ENCODE data around the gene MT1G.
"Not testable (repeated sequence)": the region's sequence is repeated elsewhere in the genome, so short reads cannot be mapped to it uniquely, and the experiment has no call there.

Gene MT1G

DNA sequence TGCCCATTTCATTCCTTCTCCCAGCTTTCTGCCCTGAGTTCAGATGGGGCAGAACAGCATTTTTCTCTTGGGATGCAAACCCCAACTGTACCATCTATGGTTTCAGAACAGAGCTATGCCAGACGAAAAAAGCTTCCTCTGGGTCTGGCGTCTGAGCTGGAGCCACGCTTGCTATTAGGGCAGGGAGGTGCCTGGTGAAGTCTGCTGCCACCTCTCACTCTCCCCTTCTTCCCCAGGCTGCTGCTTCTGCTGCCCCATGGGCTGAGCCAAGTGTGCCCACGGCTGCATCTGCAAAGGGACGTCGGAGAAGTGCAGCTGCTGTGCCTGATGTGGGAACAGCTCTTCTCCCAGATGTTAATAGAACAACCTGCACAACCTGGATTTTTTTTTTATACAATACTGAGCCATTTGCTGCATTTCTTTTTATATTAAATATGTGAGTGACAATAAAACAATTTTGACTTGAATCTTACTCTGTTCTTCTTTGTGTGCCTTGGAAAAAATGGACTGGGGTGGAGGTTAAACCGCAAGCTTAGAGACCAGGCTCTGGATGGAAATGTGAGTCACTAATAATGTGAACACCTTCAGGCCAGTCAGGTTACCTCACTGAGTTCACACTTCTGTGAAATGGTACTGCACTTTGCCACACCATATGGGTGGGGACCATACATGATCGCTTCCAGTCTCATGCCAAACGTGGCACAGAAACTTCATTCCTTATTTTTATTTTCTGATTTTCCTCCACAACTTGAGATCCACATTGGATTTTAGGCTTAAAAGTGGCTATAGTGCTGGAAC lies 31.1 kb downstream of the MT1G start:
- no peak for DNase-seq (ENCODE audit: low read depth)

DNA sequence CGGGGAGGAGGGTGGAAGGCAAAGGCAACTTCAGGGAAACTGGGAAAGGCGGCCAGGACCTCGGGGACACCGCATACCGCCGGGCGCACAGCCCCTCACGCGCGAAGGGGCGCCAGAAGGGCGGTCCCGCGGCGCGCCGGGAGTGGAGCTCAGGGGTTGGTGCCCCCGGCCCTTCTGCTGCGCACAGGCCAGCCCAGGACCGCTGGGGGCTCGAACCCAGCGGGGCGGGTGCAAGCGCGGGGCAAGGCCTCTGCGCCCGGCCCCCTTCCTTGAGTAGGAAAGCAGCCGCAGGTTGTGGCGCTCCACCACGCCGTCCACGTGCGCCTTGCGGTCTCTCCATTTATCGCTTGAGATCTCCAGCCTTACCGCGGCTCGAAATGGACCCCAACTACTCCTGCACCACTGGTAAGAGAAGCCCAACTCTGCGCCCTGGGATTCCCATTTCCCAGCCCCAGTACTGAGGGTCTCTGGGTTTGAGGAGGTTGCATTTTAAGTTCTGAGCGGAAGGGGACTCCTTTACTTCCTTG lies 32.4 kb downstream of the MT1G start:
- DNase-seq (ENCODE audit: low read depth), result no peak

DNA sequence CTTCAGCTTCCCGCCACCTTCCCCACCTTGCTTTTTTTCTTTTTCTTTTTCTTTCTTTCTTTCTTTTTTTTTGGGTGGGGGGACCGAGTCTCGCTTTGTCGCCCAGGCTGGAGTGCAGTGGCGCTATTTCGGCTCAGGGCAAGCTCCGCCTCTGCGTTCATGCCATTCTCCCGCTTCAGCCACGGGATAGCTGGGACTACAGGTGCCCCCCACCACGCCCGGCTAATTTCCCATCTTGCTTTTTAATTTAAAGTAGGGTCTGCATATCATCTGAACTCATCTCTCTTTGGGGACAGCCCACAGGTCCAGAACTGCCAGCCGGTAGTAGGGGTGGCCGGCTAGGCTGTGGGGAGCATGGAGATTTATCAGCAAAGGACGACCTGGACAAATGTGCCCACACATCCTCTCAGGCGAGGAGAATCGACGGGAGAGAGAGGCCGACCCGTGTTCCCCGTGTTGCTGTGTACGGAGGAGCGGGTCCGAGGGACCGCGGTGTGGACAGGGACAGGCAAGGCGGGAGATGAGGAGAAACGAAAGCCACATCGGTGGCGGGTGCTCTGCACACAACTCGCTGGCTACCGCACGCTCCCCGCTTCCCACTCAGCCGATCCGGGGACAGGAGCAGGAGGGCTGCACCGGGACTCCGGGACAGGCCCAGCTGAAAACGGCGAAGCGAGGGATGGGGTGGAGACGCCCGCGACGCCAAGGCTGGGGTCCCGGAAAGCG lies 33.0 kb downstream of the MT1G start:
- no peak for DNase-seq (ENCODE audit: low read depth)

DNA sequence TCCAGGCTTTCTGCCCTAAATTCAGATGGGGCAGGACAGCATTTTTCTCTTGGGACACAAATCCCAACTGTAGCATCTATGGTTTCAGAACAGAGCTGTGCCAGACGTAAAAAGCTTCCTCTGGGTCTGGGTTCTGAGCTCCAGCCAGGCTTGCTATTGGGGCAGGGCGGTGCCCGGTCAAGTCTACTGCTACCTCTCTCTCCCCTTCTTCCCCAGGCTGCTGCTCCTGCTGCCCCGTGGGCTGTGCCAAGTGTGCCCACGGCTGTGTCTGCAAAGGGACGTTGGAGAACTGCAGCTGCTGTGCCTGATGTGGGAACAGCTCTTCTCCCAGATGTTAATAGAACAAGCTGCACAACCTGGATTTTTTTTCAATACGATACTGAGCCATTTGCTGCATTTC lies 34.3 kb downstream of the MT1G start:
- no peak for DNase-seq (ENCODE audit: low read depth)

DNA sequence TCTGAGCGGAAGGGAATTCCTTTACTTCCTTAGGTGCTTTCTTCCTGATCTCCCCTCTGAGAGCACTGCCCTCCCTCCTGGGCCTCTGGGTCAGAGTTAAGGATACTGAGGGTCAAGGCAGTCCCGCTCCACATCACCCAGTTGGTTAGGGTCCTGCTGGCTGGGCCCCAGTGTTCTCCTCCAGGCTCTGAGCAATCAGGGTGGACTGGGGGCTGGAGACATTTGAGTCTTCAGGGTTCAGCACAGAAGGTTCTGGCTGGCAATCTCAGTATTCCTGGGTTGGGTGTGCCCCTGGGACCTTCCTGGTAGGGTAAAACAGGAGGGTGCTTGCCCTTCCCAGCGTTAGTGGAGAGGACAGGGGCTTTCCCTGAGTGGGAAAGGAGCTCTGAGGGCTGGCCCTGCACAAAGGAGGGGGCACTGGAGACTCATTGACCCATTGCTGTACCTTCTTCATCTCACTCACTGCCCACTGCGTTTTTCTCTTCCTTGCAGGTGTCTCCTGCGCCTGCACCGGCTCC lies 35.0 kb downstream of the MT1G start:
- DNase-seq (ENCODE audit: low read depth), result no peak

DNA sequence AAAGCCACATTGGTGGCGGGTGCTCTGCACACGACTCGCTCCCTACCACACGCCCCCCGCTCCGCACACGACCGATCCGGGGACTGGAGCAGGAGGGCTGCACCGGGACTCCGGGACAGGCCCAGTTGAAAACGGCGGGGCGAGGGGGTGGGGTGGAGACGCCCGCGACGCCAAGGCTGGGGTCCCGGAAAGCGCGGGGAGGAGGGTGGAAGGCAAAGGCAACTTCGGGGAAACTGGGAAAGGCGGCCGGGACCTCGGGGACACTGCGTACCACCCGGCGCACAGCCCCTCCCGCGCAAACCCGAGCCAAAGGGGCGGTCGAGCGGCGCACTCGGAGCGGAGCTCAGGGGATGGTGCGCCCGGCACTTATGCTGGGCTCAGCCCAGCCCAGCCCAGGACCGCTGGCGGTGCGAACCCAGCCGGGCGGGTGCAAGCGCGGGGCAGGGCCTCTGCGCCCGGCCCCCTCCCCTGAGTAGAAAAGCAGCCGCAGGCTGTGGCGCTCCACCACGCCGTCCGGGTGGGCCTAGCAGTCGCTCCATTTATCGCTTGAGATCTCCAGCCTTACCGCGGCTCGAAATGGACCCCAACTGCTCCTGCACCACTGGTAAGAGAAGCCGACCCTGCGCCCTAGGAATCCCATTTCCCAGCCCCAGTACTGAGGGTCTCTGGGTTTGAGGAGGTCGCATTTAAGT lies 35.6 kb downstream of the MT1G start, which contains the start of gene MT1M:
Gene MT1M (plus strand): TSS at position 504 of the 692 bp plus-strand sequence. CDS start 73 bp downstream, at position 577.
- DNase-seq (ENCODE audit: low read depth), result no peak

DNA sequence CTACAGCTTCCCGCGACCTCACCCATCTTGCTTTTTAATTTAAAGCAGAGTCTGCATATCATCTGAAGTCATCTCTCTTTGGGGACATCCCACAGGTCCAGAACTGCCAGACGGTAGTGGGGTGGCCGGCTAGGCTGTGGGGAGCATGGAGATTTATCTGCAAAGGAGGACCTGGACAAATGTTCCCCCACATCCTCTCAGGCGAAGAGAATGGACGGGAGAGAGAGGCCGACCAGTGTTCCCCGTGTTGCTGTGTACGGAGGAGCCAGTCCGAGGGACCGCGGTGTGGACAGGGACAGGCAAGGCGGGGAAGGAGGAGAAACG lies 36.1 kb downstream of the MT1G start:
- no peak for DNase-seq (ENCODE audit: low read depth)

DNA sequence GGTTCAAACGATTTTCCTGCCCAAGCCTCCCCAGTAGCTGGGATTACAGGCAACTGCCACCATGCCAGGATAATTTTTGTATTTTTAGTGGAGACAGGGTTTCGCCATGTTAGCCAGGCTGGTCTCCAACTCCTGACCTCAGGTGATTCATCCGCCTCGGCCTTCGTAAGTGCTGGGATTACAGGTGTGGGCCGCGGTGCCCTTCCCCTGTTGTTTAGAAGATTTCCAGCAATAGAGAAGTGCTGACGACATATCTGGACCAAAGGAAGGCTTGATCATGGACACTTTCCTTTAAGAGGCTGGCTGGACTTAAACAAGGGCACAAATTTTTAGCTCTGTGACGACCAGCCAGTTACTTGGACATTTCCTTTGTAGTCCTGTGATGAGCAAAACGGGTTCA lies 36.7 kb downstream of the MT1G start:
- no peak for DNase-seq (ENCODE audit: low read depth)

DNA sequence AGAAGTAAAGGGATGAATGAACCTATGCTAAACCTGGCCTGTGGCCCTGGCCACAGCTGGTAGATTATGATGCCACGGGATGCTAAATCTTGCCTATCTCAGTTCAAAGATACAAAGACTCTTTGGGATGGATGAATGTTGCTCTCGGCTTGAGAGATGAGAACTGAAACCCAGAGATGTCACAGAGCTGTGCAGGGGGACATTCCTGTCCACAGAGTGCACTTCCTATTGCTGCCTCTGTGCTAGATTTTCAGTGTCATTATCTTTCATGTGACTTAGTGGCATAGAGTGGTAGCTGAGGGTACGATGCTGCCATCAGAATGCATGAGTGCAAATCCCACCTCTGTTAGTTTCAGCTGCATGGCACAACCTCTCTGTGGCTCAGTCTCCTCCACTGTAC lies 37.7 kb downstream of the MT1G start:
- DNase-seq (ENCODE audit: low read depth), result no peak

DNA sequence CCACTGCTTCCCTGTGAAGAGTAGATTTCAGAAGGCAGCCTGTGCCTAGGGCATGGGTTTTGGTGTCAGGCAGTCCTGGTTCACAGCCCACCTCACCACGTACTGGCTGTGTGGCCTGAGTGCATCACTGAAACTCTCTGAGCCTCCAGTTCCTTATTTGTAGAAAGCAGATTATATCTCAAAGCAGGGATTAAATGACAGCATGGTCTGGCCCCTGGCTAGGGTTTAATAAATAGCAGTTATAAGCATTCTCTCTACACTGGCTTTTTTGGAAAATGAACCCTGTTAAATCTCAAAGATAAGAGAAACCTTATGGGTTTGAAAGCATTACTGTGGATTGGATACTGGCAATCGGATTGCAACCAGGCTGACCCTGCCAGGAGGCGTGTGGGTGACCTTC lies 38.3 kb downstream of the MT1G start:
- DNase-seq (ENCODE audit: low read depth), result no peak

DNA sequence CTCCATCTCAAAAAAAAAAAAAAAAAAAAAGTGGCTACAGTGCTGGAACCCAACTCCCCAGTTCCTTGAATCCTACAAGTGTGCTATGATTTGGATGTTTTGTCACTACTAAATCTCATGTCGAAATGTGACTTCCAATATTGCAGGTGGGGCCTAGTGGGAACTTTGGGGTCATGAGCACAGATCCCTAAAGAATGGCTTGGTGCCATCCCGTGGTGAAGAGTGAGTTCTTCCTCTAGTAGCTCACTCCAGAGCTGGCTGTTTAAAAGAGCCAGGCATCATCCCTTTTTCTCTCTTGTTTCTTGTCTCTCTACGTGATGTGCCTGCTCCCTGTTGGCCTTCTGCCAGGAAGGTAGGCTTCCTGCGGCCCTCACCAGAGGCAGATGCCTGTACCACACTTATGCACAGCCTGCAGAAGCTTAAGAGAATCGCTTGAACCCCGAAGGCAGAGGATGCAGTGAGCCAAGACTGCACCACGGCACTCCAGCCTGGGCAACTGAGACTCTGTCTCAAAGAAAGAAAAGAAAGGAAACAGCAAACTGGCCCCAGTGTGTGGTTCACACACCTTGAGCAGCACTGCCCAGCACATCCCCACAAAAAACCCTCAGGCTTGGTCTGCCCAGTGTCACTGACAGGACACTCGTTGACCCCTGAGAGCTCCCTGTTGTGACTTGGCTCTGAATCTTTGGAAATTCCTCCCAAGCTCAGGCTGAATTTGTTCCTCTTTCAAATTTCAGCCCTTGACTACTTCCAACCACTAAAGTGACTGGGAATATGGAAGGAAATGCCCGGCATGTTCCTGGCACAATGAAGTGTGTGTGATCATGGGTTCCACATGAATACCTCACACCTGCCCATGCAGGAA lies 39.1 kb downstream of the MT1G start:
- no peak for DNase-seq (ENCODE audit: low read depth)

DNA sequence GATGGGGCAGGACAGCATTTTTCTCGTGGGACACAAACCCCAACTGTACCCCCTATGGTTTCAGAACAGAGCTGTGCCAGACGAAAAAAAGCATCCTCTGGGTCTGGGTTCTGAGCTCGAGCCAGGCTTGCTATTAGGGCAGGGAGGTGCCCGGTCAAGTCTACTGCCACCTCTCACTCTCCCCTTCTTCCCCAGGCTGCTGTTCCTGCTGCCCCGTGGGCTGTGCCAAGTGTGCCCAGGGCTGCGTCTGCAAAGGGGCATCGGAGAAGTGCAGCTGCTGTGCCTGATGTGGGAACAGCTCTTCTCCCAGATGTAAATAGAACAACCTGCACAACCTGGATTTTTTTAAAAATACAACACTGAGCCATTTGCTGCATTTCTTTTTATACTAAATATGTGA lies 41.2 kb downstream of the MT1G start:
- DNase-seq (ENCODE audit: low read depth), result no peak

DNA sequence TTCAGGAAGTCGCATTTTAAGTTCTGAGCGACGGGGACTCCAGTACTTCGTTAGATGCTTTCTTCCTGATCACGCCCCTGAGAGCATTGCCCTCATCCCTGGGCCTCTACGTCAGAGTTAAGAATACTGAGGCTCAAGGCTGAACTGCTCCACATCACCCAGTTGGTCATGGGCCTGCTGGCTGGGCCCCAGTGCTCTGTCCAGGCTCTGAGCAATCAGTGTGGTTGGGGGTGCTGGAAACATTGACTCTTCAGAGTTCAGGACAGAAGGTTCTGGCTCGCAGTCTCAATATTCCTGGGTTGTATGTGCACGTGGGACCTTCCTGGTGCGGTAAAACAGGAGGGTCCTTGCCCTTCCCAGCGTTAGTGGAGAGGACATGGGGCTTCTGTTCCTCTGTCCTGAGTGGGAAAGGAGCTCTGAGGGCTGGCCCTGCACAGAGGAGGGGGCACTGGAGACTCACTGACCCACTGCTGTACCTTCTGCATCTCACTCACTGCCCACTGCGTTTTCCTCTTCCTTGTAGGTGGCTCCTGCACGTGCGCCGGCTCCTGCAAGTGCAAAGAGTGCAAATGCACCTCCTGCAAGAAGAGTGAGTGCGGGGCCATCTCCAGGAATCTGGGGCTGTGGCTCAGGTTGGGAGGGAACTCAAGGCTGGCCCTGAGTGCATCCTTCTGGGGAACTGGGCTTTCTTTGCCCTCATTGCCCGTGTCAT lies 41.8 kb downstream of the MT1G start:
- no peak for DNase-seq (ENCODE audit: low read depth)

DNA sequence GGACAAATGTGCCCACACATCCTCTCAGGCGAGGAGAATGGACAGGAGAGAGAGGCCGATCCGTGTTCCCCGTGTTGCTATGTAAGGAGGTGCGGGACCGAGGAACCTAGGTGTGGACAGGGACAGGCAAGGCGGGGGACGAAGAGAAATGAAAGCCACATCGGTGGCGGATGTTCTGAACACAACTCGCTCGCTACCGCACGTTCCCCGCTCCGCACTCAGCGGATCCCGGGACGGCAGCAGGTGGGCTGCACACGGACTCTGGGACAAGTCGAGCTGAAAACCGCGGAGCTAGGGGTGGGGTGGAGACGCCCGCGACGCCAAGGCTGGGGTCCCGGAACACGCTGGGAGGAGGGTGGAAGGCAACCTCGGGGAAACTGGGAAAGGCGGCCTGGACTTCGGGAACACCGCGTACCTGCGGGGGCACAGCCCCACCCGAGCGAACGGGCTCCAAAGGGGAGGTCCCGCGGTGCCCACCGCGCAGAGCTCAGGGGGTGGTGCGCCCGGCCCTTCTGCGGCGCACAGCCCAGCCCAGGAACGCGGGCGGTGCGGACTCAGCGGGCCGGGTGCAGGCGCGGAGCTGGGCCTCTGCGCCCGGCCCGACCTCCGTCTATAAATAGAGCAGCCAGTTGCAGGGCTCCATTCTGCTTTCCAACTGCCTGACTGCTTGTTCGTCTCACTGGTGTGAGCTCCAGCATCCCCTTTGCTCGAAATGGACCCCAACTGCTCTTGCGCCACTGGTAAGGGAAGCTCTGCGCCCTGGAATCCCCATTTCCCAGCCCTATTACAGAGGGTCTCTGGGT lies 42.5 kb downstream of the MT1G start, which contains the start of gene MT1E:
Gene MT1E (plus strand): TSS at position 642 of the 803 bp plus-strand sequence. CDS start 71 bp downstream, at position 713.
- no peak for DNase-seq (ENCODE audit: low read depth)

DNA sequence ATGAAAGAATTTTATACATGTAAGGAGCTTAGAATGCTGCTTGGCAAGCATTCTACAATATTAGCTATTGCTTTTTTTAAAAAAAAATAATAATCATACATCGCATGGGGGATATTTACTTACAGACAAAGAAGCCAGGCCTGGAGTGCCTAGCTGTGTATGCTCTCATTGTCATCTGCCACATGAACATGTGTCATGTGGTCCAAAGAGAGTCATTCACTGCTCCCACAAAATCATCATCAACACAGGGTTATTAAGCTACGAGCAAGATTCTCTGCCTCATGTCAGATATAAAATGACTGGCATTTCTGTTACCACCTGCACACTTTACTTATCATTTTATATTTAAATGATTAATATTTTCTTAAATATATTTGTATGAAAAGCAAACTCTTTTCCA lies 44.2 kb downstream of the MT1G start:
- DNase-seq (ENCODE audit: low read depth), result no peak

DNA sequence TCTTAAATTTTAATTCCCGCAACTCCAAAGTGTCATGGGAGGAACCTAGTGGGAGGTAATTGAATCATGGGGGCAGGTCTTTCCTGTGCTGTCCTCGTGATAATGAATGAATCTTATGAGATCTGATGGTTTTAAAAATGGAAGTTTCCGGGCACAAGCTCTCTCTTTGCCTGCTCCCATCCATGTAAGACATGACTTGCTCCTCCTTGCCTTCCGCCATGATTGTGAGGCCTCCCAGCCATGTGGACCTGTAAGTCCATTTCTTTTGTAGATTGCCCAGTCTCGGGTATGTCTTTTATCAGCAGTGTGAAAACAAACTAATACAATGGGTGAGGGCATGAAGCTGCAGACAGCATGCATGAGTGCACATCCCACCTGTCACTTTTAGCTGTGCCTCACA lies 44.7 kb downstream of the MT1G start:
- DNase-seq (ENCODE audit: low read depth), result not testable (repeated sequence)

DNA sequence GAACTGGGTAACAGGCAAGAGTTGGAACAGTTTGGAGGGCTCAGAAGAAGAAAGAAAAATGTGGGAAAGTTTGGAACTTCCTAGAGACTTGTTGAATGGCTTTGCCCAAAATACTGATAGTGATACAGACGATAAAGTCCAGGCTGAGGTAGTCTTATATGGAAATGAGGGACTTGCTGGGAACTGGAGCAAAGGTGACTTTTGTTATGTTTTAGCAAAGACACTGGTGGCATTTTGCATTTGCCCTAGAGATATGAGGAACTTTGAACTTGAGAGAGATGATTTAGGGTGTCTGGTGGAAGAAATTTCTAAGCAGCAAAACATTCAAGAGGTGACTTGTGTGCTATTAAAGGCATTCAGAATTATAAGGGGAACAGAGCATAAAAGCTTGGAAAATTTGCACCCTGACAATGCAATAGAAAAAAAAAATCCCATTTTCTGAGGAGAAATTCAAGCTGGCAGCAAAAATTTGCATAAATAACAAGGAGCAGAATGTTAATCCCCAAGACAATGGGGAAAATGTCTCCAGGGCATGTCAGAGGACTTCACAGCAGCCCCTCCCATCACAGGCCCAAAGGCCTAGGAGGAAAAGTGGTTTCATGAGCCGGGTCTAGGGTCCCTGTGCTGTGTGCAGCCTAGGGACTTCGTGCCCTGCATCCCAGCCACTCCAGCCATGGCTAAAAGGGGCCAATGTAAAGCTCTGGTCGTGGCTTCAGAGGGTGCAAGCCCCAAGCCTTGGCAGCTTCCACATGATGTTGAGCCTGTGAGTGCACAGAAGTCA lies 46.0 kb downstream of the MT1G start:
- DNase-seq (ENCODE audit: low read depth), result not testable (repeated sequence)

DNA sequence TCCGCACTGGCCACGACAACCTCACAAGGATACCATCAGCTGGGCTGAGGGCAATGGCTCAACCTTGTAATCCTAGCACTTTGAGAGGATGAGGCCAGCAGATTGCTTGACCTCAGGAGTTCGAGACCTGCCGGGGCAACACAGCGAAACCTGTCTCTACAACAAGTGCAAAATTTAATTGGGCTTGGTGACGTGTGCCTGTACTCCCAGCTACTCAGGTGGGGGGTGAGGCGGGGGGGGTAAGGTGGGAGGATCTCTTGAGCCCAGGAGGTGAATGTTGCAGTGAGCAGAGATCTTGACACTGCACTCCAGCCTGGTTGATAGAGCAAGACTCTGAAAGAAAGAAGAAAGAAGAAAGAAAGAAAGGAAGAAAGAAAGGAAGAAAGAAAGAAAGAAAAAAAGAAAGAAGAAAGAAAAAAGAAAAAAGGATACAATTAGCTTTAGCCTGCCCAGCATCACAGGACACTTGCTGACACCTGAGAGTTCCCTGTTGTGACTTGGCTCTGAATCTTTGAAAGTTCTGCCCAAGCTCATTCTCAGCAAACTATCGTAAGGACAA lies 47.4 kb downstream of the MT1G start:
- no peak for DNase-seq (ENCODE audit: low read depth)

DNA sequence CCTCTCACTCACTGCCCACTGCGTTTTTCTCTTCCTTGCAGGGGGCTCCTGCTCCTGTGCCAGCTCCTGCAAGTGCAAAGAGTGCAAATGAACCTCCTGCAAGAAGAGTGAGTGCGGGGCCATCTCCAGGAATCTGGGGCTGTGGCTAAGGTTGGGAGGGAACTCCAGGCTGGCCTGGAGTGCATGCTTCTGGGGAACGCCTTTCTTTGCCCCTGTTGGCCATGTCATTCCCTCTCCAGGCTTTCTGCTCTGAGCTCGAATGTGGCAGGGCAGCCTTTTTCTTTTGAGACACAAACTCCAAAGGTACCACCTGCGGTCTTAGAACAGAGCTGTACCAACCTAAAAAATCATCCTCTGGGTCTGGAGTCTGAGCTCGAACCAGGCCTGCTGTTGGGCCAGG lies 49.7 kb downstream of the MT1G start:
- no peak for DNase-seq (ENCODE audit: low read depth)

Data from GM04503 (cell line).